Myocyte (in vitro differentiated cells): ENCODE results near the gene MAPK8IP3. TPM values are rescaled to one million over a fixed set of nuclear protein-coding genes. Genes with fewer than 3 reads are reported as not detected.
A peak's percentile ranks its signal among the peaks of the same experiment; 100 is the strongest.

Source experiments
- DNase-seq: peaks from one replicate; pipeline ENCODE4 v3.0.0-alpha.2; 2012; ENCODE audit warnings: low read depth
- total RNA-seq: library from RNA; depleted of rRNA; stranded (reverse); fragments of >200 nt; gene quantifications from 2 replicates; pipeline ENCODE4 v1.2.3, GENCODE V29; 2014

MAPK8IP3 gene
- total RNA-seq, 1 donor from 2014 or later: 108 TPM

DNA sequence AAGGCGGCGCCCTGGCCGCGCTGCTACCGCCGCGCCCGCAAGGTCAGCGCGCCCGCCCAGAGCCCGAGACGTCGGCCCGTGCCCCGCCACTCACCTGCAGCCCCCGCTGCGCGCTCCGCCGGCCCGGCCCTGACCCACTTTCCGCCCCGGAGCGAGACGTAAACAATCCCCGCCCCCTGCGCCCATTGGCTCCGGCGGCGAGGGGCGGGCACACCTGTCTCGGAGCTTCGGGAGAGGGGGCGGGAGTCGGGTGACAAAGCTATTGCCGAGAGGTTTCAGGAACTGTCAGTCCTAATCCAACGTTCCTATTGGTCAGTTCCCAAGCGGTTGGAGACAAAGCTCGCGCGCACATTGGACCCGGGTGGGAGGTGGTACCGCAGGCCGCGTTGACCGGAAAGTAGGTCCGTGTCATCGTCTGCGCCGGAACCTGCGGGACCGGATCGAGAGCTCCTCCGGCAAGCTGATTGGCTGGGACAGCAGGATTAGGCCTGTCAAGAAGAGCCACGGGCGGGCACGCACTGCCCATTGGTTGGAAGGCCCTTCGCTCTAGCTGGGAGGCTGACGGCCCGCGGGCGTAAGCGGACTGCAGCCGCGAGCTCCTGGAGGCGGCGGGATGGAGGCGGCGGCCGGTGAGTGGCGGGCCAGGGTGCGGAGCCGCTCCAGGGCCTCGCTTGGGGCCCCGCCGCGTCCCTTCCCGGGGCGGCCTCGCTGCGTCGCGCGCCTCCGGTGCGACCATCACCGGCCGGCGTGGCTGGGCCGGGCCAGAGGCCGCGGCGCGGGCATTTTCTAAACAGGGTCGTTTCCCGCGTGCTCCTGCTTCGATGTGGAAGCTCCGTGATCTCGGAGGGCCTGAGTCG, 76.6 kb downstream of the MAPK8IP3 start, which contains the start of the genes NUBP2 and SPSB3:
Gene NUBP2 (plus strand): TSS at position 553 of the 857 bp plus-strand sequence. CDS start 61 bp downstream, at position 614.
Gene SPSB3 (minus strand): TSS at position 164 of the 857 bp plus-strand sequence. CDS start 1,088 bp downstream, outside the sequence.
- DNase-seq: peak; percentile 100

DNA sequence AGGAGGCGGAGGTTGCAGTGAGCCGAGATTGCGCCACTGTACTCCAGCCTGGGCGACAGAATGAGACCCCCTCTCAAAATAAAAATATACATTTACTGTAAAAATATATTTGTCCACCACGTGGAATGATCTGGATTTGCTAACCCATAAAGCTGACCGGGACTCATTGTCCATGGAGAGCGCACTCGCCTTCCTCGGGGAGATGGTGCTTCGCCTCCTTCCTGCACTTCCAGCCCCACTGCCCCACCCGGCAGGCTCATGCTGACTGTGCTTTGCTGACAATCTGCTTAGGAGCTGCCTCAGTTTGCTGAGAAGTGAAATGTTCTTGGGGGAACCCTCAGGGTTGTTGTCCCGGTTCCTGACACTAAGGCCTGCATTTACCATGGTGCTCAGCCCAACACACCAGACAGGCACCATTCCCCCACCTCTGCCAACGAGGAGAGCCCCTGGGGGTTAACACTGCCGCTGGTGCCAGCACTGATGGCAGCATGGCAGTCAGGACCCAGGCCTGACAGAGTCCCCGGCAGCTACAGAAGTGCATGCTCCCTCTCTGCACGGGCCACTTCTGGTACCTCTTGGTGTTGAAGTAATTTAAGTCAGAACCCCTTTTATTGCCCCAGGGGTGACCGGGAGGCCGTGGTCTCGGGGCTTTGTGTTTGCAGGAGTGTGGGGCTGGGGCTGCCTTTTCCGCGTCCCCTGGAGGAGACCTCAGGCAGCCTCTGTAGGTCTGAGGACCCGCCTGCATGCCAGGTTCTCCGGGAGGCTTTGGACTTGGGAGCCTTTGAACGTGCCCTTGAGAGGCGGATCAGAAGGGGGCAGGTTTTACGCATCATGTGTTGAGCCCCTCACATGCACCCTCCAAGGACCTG, 79.2 kb downstream of the MAPK8IP3 start:
- no peak for DNase-seq

DNA sequence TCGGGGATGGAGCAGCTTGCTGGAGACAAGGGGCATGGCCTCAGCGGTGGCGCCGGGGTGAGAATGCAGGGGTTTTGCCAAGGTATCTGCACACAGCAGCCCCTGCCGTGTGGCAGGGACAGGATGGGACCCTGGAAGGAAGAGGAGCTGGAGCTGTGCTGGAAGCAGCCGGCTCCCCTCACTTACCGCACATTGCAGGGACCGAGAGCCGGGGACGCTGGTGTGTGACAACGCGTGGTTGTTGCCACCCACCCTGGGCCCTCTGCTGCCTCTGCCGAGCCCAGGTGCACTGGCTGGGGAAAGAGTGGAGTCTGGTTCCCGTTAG, 79.8 kb downstream of the MAPK8IP3 start:
- DNase-seq: no peak

DNA sequence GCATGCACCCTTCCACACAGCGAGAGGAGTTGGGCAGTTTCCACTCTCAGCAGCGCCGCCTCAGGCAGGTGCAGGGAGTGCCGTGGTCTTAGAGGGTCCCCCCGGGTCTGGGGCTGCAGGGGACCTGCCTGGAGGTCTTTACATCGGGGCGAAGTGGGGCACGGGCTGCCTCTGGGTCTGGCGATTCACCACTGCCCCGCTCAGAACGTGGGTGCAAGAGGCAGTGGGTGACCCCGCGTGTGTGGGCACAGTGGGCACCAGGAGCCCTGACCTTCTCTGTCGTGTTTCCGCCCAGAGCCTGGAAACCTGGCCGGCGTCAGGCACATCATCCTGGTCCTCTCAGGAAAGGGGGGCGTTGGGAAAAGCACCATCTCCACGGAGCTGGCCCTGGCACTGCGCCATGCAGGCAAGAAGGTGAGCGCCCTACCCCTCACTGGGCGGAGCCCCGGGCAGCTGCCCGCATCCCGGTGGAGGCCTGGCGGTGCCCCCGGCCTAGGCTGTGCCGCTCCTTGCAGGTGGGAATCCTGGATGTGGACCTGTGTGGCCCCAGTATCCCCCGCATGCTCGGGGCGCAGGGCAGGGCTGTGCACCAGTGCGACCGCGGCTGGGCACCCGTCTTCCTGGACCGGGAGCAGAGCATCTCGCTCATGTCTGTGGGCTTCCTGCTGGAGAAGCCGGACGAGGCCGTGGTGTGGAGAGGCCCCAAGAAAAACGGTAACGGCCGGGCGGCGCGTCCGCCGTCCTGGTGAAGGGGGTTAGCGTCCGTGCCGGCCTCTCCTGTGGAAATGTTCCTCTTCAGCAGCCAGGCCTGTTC, 80.5 kb downstream of the MAPK8IP3 start:
- no peak for DNase-seq

DNA sequence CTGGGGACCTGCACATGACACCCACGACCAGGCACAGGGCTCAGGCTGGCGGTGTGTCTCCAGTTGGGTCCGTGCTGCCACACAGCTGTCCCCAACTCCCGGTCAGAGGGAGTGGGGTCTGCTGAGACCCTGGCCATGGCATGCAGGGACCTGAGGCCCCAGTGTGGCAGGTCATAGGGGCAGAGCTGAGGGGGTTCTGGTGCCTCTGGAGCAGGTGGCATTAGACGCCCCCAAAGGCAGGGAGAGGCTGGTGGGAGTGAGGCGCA, 81.0 kb downstream of the MAPK8IP3 start:
- no peak for DNase-seq

DNA sequence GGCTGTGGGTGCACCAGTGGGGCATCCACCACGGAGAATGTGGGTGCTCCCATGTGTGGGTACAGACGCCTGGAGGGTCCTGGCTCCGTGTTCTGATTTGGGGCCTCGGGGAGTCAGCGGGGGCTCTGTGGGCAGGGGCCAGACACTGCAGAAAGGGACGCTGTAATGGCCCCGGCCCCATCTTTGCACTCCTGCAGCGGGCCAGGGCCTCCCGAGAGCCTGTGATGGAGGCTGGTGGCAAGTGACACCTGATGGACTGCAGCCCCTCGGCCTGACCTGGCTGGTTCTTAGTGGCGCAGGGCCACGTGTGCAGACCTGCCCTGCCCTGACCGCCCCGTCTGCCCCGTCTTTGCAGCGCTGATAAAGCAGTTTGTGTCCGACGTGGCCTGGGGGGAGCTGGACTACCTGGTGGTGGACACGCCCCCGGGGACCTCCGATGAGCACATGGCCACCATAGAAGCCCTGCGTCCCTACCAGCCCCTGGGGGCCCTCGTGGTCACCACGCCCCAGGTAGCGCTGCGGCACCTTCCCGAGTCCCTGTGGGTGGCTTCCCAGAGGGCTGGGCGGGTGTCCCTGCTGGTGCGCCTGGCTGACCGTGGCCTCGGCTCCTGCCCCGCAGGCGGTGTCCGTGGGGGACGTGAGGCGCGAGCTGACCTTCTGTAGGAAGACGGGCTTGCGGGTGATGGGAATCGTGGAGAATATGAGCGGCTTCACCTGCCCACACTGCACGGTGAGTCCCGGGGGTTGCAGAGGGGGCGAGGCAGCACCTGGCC, 81.5 kb downstream of the MAPK8IP3 start:
- DNase-seq: no peak

DNA sequence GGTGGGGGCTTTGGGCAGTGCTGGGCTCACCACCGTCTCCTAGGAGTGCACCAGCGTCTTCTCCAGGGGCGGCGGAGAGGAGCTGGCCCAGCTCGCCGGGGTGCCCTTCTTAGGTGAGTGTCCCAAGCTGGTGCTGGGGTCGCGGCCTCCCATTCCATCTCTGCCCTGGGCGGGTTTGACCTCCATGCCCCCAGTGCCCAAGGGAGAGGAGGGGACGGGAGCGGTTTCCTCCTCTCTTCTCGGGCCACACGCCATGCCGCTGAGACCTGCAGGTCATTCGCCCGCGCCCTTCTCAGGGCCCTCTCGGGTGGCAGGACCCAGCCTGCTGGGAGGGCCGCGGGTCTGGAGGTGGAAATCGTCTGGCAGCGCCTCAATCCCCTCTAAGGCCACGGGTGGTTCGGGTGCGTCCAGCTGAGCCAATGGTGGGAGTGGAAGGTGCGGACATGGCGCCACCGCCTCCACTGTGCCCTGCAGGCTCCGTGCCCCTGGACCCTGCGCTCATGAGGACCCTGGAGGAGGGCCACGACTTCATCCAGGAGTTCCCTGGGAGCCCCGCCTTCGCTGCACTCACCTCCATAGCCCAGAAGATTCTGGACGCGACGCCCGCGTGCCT, 82.2 kb downstream of the MAPK8IP3 start:
- no peak for DNase-seq

DNA sequence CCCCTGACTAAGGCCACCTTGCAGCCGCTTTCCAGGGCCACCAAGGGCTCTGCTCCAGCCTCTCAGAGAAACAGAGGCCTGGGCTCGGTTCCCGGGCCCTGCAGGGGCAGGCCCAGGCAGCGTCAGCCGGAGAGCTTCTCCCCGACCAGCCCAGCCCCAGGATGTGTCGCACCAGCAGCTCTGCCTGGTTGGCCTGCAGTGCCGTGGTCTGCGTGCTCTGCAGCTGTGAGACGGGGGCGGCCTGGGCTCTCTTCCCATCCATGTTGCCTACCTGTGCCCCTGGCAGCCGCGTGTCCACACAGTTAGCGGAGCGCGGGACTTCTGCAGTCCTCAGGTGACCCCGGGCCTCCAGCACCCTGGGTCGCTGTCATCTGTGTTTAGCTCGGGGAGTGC, 82.7 kb downstream of the MAPK8IP3 start:
- no peak for DNase-seq

DNA sequence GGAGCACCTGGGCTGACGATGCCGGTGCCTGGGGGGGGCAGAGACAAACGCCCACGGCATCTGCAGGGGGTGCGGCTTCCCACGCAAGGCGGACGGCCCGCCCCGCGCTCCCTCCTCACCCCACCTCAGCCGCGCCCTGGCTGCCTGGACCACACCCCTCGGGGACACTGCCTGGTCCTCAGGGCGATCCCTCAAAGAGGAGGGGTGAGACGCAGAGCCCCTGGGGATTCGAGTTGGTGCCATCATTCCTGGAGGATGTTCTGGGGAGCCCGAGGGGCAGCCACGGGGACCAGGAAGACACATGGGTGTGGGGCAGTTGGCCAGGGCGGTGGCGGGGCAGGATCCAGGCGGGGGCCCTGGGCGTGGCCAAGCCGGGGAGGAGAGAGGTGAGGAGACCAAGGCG, 83.6 kb downstream of the MAPK8IP3 start:
- DNase-seq: no peak

DNA sequence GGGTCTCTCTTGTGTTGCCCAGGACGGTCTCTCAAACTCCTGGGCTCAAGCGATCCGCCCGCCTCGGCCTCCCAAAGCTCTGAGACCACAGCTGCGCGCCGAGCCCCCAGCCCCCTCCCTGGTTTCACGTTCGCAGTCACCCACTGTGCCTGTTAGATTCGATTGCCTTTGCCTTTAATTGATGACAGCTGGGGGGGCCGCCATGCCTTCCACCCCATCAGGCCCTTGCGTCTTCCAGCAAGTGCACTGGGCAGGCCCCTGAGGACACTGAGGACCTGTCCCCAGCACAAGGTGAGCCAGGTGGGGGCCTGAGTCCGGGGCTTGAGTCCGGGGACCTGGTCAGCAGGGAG, 84.2 kb downstream of the MAPK8IP3 start:
- no peak for DNase-seq

DNA sequence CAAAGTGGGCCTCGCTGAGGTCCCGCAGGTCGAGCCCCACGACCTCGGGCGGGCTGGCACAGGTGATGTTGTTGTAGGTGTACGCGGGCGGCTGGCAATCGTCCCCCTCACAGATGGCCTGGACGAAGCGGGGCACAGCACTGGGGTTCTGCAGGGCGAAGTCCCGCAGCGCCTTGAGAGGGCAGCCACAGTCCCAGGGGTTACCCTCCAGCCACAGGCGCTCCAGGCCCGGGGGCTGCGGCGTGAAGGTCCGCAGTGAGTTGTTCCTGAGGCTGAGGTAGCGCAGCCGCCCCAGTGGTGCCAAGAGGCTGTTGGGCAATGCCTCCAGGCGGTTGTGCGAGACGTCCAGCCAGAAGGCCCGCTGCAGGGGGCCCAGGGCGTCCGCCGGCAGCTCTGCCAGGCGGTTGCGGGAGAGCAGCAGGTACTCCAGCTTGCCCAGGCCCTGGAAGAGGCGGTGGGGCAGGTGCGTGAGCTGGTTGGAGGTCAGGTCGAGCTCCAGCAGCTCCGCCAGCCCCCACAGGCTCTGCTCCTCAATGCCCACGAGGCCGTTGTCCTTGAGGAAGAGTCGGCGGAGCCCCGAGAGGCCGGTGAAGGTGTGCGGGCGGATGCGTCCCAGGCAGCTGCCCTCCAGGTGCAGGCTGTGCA, 84.7 kb downstream of the MAPK8IP3 start:
- no peak for DNase-seq

DNA sequence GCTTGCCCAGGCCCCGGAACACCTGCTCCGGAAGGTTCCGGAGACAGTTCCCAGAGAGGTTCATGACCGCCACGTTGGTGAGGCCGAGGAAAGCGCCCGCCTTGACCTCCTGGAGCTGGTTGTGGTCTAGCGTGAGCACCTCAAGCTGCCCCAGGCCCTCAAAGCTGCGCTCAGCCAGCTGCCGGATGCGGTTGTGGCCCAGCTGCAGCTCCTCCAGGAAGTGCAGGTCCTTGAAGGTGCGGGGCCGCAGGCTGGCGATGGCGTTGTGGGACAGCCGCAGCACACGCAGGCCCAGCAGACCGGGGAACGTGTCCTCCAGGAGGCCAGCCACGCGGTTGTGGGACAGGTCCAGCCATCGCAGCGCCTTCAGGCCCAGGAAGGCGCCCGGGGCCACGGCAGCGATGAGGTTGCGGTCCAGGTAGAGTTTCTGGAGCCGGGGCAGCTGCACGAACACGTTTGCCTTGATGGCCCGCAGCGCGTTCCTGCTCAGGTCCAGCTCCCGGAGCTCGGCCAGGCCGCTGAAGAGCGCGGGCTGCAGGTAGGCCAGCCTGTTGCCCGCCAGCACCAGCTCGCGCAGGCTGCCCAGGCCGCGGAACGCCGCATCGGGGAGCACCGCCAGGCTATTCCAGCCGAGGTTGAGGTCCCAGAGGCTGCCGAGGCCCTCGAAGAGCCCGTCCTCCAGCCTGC, 85.4 kb downstream of the MAPK8IP3 start:
- DNase-seq: no peak

DNA sequence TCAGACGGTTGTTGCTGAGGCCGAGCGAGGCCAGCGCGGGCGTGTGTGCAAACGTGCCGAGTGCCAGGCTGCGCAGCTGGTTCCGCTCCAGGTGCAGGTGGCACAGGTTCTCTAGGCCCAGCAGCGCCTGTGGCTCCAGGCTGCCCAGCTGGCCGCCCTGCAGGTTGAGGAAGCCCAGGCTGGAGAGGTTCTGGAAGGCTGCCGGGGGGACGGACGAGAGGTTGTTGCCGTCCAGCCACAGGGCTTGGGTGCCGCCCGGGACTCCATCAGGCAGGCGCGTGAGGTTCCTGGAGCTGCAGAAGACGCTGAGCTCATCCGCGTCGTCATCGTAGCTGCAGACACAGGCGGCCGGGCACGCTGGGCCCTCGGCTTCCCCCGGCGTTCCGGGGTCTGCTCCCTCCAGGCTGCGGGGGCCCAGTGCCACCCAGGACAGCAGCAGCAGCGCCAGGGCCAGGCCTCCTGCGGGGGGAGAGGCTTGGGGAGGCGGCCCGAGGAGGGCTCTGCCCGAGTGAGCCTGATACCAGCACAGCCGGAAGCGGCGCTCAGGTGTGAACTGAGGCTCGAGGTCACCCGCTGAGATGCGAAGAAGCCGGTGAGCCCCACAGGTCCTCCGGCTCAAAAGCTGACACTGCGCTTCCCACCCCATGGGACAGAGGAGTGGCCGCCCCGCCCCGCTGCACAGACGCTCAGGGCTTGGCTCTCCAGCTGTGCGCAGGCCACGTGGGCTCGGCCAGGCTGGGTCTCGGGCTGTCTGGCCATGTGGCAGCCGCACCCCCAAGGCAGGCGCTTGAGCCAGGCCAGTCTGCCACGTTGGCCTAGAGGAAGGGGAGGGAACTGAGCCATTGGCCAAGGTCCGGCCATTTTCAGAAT, 86.2 kb downstream of the MAPK8IP3 start:
- no peak for DNase-seq

DNA sequence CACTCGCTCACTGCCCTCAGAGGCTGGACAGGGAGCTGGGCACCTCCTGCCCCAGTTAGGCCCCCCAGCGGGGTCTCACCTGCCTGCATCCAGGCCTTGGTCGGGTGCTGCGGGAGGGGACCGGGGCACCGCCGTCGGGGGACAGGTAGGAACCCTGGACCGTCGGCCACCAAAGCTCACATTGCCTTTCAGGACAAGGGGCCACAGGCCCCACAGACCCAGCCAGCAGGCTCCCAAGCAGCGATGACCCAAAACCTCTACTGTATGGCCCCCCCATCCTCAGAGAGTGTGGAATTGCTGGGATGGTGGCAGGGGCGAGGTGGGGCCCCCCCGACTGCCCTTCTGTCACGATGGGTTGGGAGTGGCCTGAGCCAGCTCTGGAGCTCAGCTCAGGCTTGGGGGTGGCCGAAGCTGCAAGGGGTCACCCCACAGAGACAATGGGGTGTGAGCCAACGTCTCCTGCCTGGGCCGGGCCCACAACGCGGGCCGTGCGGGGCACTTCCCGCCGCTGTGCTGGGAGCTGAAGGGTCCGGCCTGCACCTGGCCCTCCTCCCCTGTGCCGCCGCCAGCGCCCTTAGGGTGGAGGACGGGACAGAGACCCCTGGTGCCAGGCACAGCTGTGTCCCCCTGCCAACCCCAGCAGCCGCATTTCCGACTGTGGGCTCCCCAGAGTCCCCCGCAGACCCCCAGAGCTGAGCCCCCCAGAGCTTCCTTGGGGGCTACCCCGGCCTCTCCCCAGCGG, 87.0 kb downstream of the MAPK8IP3 start:
- no peak for DNase-seq

DNA sequence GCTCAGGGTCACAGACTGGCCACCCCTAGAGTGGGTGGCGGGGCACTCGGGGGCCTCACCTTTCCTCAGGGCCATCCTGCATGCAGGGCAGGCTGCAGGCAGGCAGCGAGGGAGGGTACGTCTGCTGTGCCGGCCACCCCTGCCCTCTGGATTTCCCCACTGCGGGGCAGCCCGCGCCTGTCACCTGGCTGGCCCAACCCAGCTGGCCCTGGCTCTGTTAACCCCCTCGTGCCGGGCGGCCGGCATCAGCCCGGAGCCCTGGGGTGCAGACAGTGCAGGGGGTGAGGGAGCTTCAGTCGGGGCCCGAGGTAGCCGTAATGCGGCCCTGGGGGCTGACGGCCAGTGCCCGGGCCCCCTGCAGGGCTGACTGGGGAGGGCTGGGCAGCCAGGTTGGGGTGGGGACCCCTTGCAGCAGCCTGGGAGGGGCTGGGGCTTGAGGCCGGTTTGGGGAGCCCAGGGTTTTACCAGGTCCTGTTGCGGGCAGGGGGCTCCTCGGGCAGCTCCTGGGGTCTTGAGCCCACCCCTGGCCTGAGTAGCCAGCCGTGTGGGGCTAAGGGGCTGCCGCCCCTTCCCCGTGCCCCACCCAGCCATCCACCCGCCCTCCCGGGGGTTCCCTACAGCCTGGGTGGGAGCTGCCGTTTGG, 87.7 kb downstream of the MAPK8IP3 start, which contains the start of gene IGFALS:
Gene IGFALS (minus strand): TSS at position 128 of the 643 bp plus-strand sequence. CDS start 53 bp downstream, at position 75.
- no peak for DNase-seq

DNA sequence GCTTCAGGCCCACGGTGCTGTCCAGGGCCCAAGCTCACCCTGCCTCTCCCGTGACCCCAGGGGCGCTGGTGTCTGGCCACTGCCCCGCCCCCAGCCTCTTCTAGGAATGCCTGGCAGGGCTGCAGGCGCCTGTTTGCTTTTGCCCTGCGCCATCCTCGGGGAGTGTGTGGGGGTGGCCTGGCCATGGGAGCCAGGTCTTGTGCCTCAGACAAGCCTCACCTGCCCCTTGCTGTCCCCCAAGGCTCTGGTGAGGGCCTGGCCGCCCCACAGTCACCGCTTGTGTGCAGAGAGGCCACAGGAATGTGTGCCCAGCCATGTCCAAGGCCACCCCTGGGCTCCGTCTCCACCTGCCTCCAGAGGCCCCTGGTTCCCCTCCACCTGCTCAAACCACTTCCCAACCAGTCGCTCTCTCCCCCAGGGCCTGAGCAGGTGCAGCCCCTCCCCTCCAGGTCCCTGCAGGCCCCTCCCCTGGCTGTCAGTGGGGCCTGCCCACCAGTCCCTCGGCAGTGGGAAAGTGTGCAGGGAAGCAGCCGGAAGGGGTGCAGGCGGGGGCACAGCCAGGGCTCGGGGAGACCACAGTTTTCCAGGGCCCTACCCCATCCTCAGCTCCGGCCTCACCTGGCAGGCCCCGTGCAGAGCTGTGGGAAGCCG, 88.4 kb downstream of the MAPK8IP3 start:
- peak; percentile 49 for DNase-seq
